Activated CD4-positive, alpha-beta T cell treated with anti-CD3 and anti-CD28 coated beads, Interleukin-2, amount 10 ng/mL, durations not matched to agents 7 days and 5 days (primary cell): ENCODE data around the gene CRACDL. TPM values are rescaled to one million over a fixed set of nuclear protein-coding genes. Genes with fewer than 3 reads are reported as not detected.
"Not testable (repeated sequence)": the region's sequence is repeated elsewhere in the genome, so short reads cannot be mapped to it uniquely, and the experiment has no call there.

Experiments
- CTCF ChIA-PET: fragments of 350-600 bp; sonication (Branson Sonifier 250); formaldehyde crosslinking; loops from one replicate; lab custom pipeline; 2021; ENCODE audit warnings: antibody characterized with exemption; lab: Charles Lee
- POLR2A ChIA-PET: fragments of 350-600 bp; sonication (Branson Sonifier 250); formaldehyde crosslinking; loops from one replicate; lab custom pipeline; 2021; ENCODE audit warnings: antibody characterized with exemption; lab: Charles Lee
- DNase-seq: peaks from one replicate; pipeline ENCODE4 v3.0.0-alpha.2; 2020
- H3K27ac Mint-ChIP-seq: one replicate; pipeline ENCODE4 v1.8.0; 2021; ENCODE audit warnings: mild to moderate bottlenecking, moderate library complexity, mixed read lengths
- H3K27me3 Mint-ChIP-seq: one replicate; pipeline ENCODE4 v1.8.0; 2021; ENCODE audit warnings: mixed read lengths
- H3K36me3 Mint-ChIP-seq: one replicate; pipeline ENCODE4 v1.8.0; 2021; ENCODE audit warnings: low read depth, mixed read lengths
- H3K4me1 Mint-ChIP-seq: one replicate; pipeline ENCODE4 v1.8.0; 2021; ENCODE audit warnings: mixed read lengths
- H3K4me3 Mint-ChIP-seq: one replicate; pipeline ENCODE4 v1.8.0; 2021; ENCODE audit warnings: mild to moderate bottlenecking, moderate library complexity, mixed read lengths
- H3K9me3 Mint-ChIP-seq: one replicate; pipeline ENCODE4 v1.8.0; 2021; ENCODE audit warnings: mixed read lengths
- total RNA-seq, 2 experiments: library from RNA; stranded (reverse); gene quantifications; one replicate each; pipeline ENCODE4 v1.2.3, GENCODE V29; 2021

CRACDL gene
- total RNA-seq, 2 experiments from 2014 or later: 0.19 to 0.22 TPM

DNA sequence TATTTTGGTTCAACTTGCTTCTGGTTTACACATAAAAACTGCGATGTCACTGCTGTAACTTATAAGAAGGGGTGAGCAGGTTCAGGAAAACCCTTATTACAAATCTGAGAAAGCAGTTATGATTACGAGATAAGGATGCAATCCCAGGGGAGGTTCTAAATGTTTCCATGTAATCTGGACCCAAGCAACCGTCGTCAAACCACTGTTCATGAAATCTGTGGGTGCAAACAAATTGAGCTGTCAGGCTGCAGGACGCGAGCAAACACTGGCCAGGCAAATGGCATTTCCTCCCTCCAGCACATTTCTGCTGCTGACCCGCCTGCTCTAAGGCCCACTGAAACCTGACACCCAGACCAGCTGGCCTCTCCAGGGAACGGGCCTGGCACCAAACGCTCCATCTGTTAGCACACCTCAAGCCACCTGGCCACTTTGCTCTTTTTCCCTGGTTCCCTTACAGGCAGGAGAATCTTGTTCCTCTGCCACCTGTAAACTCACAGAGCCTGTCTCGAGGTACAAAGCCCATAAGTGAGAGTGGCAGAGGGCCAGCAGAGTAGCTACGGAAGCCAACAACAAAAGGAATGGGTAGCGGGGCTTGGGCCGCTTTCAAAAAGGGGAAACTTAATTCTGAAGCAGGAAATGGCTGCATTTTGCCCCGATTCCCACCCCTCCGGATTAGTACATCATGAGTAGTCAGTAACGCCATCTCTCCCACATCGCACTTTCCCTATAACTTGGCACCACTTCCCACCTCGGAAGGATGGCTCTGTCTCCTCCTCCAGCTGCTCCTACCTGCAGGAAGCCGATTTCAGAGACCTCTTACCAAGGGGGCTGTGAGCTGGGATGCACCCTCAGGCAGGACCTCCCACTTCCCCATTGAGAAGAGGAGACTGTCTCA, 26.5 kb downstream of the CRACDL start:
- peaks cover 30% of the 10 kb centered on the region for H3K27me3 Mint-ChIP-seq
- ChIA-PET POLR2A (interaction anchor here (0.7 to 0.9 kb wide), 2 partner anchors 10 to 13 kb away, joined by 4 read pairs; no protein-coding TSS in a partner anchor), CTCF (interaction anchor here (0.9 to 1.8 kb wide), 3 partner anchors 8 to 13 kb away, joined by 3 to 4 read pairs (median 3); no protein-coding TSS in a partner anchor)
- no peak for DNase-seq
- peaks cover 32% of the 10 kb centered on the region for H3K4me1 Mint-ChIP-seq
- no peak overlapping the region for H3K4me3 Mint-ChIP-seq
- H3K36me3 Mint-ChIP-seq: no peaks in the 10 kb centered on the region
- no peak overlapping the region for H3K27ac Mint-ChIP-seq
- no peaks in the 10 kb centered on the region for H3K9me3 Mint-ChIP-seq

DNA sequence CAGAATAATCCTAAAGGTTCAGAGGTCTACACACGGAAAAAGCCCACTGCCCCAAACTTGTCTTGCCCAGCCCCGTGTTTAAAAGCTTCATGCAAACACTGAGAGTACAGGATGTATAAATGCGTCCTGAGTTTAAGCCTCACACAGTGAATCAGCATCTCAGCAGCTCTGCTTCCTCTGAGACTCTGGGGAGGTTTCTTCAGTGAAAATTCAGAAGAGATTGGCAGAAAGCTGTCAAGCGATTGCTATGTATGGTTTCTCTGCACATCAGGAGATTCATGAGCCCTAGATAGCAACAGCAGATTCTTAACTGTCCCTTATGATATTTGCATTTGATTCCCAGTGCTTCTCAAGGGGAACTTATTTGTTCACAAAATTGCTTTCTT, 27.1 kb downstream of the CRACDL start:
- Mint-ChIP-seq H3K27ac (no peak overlapping the region), H3K27me3 (peaks cover 30% of the 10 kb centered on the region), H3K36me3 (no peaks in the 10 kb centered on the region), H3K4me1 (peaks cover 32% of the 10 kb centered on the region), H3K9me3 (no peaks in the 10 kb centered on the region), H3K4me3 (no peak overlapping the region)
- DNase-seq: no peak
- ChIA-PET CTCF (interaction anchor here (1.8 kb wide), 1 partner anchor 13 kb away, joined by 4 read pairs; no protein-coding TSS in a partner anchor), POLR2A (interaction anchor here (0.7 kb wide), 1 partner anchor 11 kb away, joined by 4 read pairs; no protein-coding TSS in a partner anchor)

- Mint-ChIP-seq H3K9me3 (no peaks in the 10 kb centered on the region), H3K27ac (no peak overlapping the region), H3K36me3 (no peaks in the 10 kb centered on the region), H3K4me3 (no peak overlapping the region), H3K27me3 (peaks cover 27% of the 10 kb centered on the region), H3K4me1 (peaks cover 32% of the 10 kb centered on the region)
- ChIA-PET POLR2A (no interaction called here), CTCF (interaction anchor here (1.8 kb wide), 1 partner anchor 14 kb away, joined by 4 read pairs; no protein-coding TSS in a partner anchor)
- DNase-seq: no peak
Observed at GRCh38 chr2:98907966-98908905, 27.8 kb downstream of the CRACDL start.

GRCh38 chr2:98907385-98907784, 28.6 kb downstream of the CRACDL start:
- Mint-ChIP-seq H3K9me3 (no peaks in the 10 kb centered on the region), H3K4me1 (peaks cover 26% of the 10 kb centered on the region), H3K4me3 (no peak overlapping the region), H3K27me3 (peaks cover 21% of the 10 kb centered on the region), H3K27ac (no peak overlapping the region), H3K36me3 (no peaks in the 10 kb centered on the region)
- no peak for DNase-seq
- CTCF ChIA-PET: no interaction called here
- POLR2A ChIA-PET: no interaction called here

DNA sequence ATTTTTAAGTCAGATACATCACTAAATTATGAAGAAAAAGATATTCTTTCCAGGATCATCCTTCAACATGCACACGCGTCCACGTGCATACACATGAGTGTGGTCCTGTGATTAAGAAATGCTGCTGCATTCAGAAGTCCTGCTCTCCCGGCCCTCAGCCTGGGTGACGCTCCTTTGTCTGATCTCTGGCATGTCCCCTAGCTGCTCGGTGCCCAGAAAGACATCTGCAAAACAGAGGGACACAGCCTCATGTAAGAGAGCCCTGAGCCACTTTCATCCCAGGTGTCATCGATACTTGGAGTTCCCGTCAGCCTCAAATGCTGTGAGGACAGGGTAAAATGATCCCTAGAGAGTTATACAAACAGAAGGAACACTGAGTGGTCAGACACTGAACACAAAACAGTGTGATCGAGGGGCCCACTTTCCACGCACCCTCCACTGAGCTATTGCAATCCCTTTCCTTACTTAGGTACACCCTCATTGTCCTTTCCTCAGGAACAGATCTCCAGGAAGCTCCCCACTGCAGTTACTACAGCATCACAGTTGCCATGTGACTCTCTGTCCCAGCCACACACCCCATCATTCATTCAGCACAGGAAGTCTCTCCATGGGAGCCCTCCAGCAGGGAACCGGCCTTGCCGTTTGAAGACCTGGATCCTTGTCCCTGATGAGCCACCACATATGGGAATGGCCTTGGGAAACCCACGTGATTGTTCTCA, 32.1 kb downstream of the CRACDL start:
- ChIA-PET POLR2A (no interaction called here), CTCF (no interaction called here)

DNA sequence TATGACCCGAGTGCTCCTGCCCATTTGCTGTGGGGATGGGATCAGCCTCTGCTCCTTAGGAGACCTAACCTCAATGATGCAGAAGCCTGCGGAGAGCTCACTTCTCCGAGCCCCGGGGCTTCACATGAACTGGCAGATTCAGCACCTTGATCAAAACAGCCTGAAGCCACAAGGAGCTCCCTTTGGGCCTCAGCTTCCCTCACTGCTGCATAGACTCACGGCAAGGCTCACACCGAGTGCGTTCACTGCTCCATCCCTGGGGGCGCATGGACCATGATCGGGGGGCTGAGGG, 33.0 kb downstream of the CRACDL start:
- POLR2A ChIA-PET: no interaction called here
- peaks cover 9% of the 10 kb centered on the region for H3K27me3 Mint-ChIP-seq
- no peaks in the 10 kb centered on the region for H3K4me1 Mint-ChIP-seq
- no peaks in the 10 kb centered on the region for H3K36me3 Mint-ChIP-seq
- no peaks in the 10 kb centered on the region for H3K9me3 Mint-ChIP-seq
- no peak overlapping the region for H3K4me3 Mint-ChIP-seq
- no peak for DNase-seq
- no peak overlapping the region for H3K27ac Mint-ChIP-seq
- CTCF ChIA-PET: no interaction called here

More for the DNA sequence above, 32.1 kb downstream of the CRACDL start:
- Mint-ChIP-seq H3K4me3 (no peak overlapping the region), H3K27me3 (peaks cover 11% of the 10 kb centered on the region), H3K9me3 (no peaks in the 10 kb centered on the region), H3K27ac (no peak overlapping the region), H3K4me1 (peaks cover 3% of the 10 kb centered on the region), H3K36me3 (no peaks in the 10 kb centered on the region)
- DNase-seq: no peak

- Mint-ChIP-seq H3K4me1 (no peaks in the 10 kb centered on the region), H3K27ac (no peak overlapping the region), H3K4me3 (no peak overlapping the region), H3K36me3 (no peaks in the 10 kb centered on the region), H3K9me3 (no peaks in the 10 kb centered on the region), H3K27me3 (peaks cover 6% of the 10 kb centered on the region)
- ChIA-PET POLR2A (no interaction called here), CTCF (interaction anchor here (0.8 kb wide), 1 partner anchor 8 kb away, joined by 3 read pairs; no protein-coding TSS in a partner anchor)
- DNase-seq: no peak
Observed at GRCh38 chr2:98902209-98903063, 33.6 kb downstream of the CRACDL start.

DNA sequence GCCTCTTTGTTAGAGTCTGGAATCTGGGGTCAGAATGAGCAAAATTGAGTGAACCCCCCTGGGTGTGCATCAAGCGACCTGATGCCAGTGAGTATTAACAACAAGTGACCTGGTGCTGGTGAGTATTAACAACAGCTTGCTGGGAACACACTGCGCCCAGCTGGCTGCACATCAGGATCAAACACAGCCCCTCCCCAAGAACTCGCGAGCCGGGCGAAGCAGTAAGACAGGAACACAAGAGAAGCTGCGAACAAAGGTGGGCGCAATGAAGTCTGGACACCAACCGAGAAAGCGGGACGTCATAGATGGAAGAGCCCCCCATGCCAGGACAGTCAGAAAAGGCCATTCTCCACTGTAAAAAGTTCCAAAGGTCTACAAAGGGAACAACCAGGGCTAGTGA, 34.3 kb downstream of the CRACDL start:
- DNase-seq: no peak
- POLR2A ChIA-PET: no interaction called here
- peaks cover 4% of the 10 kb centered on the region for H3K27me3 Mint-ChIP-seq
- H3K9me3 Mint-ChIP-seq: no peaks in the 10 kb centered on the region
- H3K36me3 Mint-ChIP-seq: no peaks in the 10 kb centered on the region
- no peak overlapping the region for H3K27ac Mint-ChIP-seq
- H3K4me3 Mint-ChIP-seq: no peak overlapping the region
- CTCF ChIA-PET: interaction anchor here (0.8 kb wide), 1 partner anchor 8 kb away, joined by 3 read pairs; no protein-coding TSS in a partner anchor
- H3K4me1 Mint-ChIP-seq: no peaks in the 10 kb centered on the region

DNA sequence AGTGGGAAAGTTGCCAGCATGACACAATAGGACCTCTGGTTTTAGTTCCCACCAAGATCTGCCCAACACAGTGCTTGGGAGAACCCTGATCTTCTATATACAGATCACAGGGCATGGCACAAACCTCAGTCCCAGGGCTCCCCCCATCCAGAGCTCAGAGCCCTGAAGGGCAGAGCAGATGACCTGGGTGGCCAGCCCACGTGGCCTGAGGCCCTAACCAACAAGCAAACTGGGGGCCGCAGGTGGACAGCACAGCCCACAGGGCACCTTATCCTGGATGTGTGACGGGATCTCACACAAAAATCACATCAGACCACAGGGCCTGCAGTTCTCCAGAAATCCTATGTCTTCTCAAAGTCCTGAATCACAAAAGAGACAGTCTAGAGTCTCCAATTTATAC, 34.7 kb downstream of the CRACDL start:
- Mint-ChIP-seq H3K4me1 (no peaks in the 10 kb centered on the region), H3K4me3 (no peak overlapping the region), H3K9me3 (no peaks in the 10 kb centered on the region), H3K27ac (no peak overlapping the region), H3K36me3 (no peaks in the 10 kb centered on the region), H3K27me3 (peaks cover 2% of the 10 kb centered on the region)
- CTCF ChIA-PET: interaction anchor here (0.8 kb wide), 1 partner anchor 9 kb away, joined by 3 read pairs; no protein-coding TSS in a partner anchor
- DNase-seq: no peak
- POLR2A ChIA-PET: no interaction called here

DNA sequence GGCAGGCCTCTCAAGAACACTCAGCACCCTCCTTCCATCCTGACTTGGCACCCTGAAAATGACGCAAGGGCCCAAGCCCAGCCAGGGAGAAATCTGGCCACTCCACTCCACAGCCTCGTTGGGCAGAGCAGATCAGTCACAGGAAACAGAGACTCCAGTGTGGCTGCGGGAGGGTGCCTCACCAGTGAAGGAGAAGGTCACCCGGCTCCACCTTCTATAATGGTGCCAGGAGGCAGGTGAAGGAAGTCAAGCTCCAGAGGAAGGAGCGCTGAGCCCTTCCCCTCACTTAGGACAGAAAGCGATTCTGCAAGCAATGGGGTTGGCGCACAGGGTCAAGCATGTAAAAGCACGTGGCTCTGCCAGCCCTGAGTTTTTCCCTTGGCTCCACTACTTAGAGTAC, 35.3 kb downstream of the CRACDL start:
- Mint-ChIP-seq H3K4me1 (no peaks in the 10 kb centered on the region), H3K36me3 (no peaks in the 10 kb centered on the region), H3K9me3 (no peaks in the 10 kb centered on the region), H3K4me3 (no peak overlapping the region), H3K27me3 (no peaks in the 10 kb centered on the region), H3K27ac (no peak overlapping the region)
- ChIA-PET POLR2A (no interaction called here), CTCF (no interaction called here)
- no peak for DNase-seq

DNA sequence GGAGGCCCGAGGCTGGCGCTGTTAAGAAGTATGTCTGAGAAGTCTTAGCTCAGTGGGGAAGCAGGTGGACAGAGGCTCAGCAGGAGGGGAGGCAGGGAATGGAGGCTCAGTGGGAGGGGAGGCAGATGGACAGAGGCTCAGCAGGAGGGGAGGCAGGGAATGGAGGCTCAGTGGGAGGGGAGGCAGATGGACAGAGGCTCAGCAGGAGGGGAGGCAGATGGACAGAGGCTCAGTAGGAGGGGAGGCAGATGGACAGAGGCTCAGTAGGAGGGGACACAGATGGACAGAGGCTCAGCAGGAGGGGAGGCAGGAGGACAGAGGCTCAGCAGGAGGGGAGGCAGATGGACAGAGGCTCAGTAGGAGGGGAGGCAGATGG, 36.3 kb downstream of the CRACDL start:
- DNase-seq, H3K9me3 Mint-ChIP-seq, POLR2A ChIA-PET, H3K4me1 Mint-ChIP-seq, H3K36me3 Mint-ChIP-seq, H3K27me3 Mint-ChIP-seq, H3K27ac Mint-ChIP-seq, H3K4me3 Mint-ChIP-seq: not testable (repeated sequence)
- CTCF ChIA-PET: interaction anchor here (0.6 kb wide), 1 partner anchor 1347 kb away, joined by 3 read pairs; no protein-coding TSS in a partner anchor
